GM13976 (cell line): ENCODE data around the gene KRTAP9-1.
"Not testable (repeated sequence)": the region's sequence is repeated elsewhere in the genome, so short reads cannot be mapped to it uniquely, and the experiment has no call there.

Experiments
- DNase-seq: peaks from one replicate; pipeline ENCODE4 v3.0.0; 2012; ENCODE audit warnings: low spot score
- in situ Hi-C: fragments of 300-500 bp; cut with MboI; formaldehyde crosslinking; loops from one replicate; pipeline ENCODE4 v1.12.0; 2022; ENCODE audit warnings: low sequenced_read_pairs, mixed read lengths, inconsistent platforms; ENCODE audit not compliant: unreplicated experiment
- TF ChIP-seq, protein P1 (sequence below): IDR thresholded peaks from 2 replicates; pipeline ENCODE4 v1.5.1; 2012; ENCODE audit warnings: borderline replicate concordance, mild to moderate bottlenecking; ENCODE audit not compliant: insufficient read depth; ENCODE audit errors: extremely low read depth, missing control alignments, control extremely low read depth

KRTAP9-1 gene

DNA sequence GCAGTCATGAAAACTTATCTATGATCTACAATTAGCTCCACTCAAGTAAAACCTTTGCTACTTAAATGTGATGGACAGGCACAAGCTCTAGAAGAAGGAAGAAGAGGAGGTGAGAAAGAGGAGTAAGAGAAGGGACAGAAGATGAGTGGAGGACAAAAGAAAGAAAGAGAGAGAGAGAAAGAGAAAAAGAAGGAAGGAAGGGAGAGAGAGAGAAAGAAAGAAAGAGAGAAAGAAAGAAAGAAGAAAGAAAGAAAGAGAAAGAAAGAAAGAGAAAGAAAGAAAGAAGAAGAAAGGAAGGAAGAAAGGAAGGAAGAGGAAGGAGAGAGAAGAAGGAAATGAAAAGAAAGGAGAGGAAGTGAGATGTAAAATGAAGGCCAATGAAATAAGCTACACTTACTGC lies 40.4 kb downstream of the KRTAP9-1 start:
- TF ChIP-seq, protein P1, sequence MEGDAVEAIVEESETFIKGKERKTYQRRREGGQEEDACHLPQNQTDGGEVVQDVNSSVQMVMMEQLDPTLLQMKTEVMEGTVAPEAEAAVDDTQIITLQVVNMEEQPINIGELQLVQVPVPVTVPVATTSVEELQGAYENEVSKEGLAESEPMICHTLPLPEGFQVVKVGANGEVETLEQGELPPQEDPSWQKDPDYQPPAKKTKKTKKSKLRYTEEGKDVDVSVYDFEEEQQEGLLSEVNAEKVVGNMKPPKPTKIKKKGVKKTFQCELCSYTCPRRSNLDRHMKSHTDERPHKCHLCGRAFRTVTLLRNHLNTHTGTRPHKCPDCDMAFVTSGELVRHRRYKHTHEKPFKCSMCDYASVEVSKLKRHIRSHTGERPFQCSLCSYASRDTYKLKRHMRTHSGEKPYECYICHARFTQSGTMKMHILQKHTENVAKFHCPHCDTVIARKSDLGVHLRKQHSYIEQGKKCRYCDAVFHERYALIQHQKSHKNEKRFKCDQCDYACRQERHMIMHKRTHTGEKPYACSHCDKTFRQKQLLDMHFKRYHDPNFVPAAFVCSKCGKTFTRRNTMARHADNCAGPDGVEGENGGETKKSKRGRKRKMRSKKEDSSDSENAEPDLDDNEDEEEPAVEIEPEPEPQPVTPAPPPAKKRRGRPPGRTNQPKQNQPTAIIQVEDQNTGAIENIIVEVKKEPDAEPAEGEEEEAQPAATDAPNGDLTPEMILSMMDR = no peak
- in situ Hi-C loops = no loop called here
- no peak for DNase-seq

DNA sequence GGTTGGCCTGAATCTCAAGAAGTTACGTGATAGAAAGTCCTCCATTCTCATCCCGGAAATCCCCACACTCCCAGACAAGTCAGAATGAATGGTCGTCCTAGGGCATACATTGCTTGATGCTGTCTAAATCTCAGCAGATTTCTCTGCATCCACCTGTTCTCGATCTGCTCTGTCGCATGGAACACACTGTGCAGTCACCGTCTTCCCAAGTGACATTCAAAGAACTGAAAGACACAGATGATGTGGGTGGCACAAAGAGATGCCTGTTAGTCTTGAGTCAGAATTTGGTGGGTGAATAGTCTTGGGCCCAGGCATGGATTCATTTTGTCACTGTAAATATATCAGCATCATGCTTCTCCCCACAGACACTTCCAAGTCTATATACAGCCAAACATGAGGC lies 42.0 kb downstream of the KRTAP9-1 start:
- TF ChIP-seq, protein P1 = no peak
- DNase-seq = no peak
- in situ Hi-C loops = no loop called here

DNA sequence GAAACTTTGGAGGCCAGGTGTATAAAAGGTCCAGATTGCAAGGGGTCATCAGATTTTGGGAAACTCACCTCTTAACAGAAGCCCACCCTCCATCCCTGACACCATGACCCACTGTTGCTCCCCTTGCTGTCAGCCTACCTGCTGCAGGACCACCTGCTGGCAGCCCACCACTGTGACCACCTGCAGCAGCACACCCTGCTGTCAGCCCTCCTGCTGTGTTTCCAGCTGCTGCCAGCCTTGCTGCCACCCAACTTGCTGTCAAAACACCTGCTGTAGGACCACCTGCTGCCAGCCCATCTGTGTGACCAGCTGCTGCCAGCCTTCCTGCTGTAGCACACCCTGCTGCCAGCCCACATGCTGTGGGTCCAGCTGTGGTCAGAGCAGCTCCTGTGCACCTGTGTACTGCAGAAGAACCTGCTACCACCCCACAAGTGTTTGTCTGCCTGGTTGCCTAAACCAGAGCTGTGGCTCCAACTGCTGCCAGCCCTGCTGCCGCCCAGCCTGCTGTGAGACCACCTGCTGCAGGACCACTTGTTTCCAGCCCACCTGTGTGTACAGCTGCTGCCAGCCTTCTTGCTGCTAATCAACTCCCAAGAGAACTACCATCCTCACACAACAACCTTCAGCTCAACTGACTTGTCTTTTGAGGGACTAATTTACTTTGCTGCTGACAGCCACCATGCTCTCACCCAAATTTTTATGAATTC lies 42.9 kb downstream of the KRTAP9-1 start, which contains the start of gene KRTAP9-3:
KRTAP9-3 (plus strand) TSS at position 51 of the 707 bp plus-strand sequence; CDS start at position 104, 53 bp downstream.
- DNase-seq, in situ Hi-C loops: not testable (repeated sequence)

DNA sequence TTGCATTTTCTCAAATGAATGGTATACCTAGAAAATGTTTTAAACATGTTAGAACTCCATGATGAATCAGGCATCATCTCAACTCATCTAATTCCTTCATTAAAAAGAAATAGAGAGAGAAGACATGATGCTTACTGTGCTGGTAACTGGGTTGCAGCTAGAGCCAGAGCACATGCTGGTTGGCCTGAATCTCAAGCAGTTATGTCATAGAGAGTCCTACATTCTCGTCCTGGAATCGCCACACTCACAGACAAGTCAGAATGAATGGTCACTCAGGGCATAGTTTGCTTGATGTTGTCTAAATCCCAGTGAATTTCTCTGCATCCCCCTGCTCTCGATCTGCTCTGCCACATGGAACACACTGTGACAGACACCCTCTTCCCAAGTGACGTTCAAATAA lies 47.4 kb downstream of the KRTAP9-1 start:
- in situ Hi-C loops, DNase-seq: not testable (repeated sequence)

DNA sequence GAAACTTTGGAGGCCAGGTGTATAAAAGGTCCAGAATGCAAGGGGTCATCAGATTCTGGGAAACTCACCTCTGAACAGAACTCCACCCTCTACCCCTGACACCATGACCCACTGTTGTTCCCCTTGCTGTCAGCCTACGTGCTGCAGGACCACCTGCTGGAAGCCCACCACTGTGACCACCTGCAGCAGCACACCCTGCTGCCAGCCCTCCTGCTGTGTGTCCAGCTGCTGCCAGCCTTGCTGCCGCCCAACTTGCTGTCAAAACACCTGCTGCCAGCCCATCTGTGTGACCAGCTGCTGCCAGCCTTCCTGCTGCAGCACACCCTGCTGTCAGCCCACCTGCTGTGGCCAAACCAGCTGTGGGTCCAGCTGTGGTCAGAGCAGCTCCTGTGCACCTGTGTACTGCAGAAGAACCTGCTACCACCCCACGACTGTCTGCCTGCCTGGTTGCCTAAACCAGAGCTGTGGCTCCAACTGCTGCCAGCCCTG lies 48.3 kb downstream of the KRTAP9-1 start, which contains the start of gene KRTAP9-8:
KRTAP9-8 (plus strand) TSS at position 51 of the 489 bp plus-strand sequence; CDS start at position 104, 53 bp downstream.
- in situ Hi-C loops, DNase-seq: not testable (repeated sequence)
